GM19239 (cell line): ENCODE data around the gene KDF1.

Experiments used
- DNase-seq: peaks from one replicate; pipeline ENCODE4 v3.0.0; 2011; ENCODE audit warnings: low spot score; ENCODE audit not compliant: insufficient read length
- FAIRE-seq: peaks from 2 replicates; lab custom pipeline; 2011; peaks lifted over from hg19 to GRCh38; lab: Jason Lieb, UNC

KDF1 gene

GRCh38 chr1:26959722-26960624 lies at the start of gene KDF1:
Gene KDF1, minus strand, starts transcription at chr1:26960468. Its CDS starts 8,088 bp downstream, at chr1:26952380.
- FAIRE-seq: no peak
- DNase-seq: no peak

GRCh38 chr1:27009601-27010197 lies 49.4 kb upstream of the KDF1 start:
- FAIRE-seq (no peak), DNase-seq (no peak)

DNA sequence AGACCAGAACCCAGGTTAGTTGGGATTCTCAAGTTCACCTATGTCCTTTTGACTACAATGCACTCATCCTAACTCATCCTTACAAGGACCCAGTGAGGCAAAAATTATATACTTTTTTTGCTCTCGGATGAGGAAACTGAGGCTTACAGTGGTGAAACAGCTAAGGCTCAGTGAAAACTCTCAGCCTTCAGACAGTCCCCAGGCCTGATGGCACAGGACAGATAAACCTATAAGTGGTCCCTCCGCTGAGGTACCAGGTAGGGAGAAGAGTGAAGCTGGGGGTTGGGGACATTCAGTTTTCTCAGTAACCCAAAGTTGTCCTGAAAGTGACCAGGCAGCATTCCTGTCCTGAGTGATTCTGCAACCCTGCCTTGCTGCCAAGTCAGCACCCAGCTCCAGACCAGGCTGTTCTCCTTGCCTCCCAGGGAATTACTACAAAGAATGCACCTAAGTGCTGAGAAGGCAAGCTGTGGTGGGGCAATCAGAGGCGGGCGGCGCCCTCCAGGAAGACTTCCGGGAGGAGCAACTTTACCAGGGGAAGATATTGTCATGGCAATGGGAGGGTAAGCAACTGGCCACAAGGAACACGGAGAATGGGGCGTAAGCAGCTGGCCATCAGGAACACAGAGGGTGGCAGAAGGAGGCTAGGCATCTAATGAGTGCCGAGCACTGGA lies 47.8 kb upstream of the KDF1 start:
- no peak for FAIRE-seq
- no peak for DNase-seq

DNA sequence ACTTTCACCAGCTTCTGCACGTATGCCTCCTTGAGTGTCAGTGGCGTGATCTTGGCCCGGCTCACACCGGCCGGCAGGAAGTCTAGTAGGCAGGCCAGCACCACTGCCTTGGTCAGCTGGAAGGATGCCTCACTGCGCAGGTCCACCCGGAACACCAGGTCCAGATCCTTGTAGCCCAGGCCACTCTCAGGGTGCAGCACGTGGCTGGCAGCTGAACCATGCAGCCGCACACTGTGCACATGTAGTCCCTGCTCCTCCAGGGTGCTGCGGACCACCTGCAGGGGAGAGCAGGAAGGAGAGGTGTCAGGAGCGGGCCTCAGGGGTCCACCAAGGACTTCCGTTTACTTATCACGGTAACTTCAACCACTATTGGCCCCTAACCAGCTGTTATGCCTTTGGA lies 46.4 kb upstream of the KDF1 start:
- FAIRE-seq (no peak), DNase-seq (no peak)

GRCh38 chr1:27005648-27006496 lies 45.6 kb upstream of the KDF1 start:
- DNase-seq (no peak), FAIRE-seq (no peak)

GRCh38 chr1:27005166-27005530 lies 44.9 kb upstream of the KDF1 start:
- DNase-seq (no peak), FAIRE-seq (no peak)

- no peak for DNase-seq
- FAIRE-seq: no peak
Observed at GRCh38 chr1:27004471-27005165, 44.4 kb upstream of the KDF1 start.

- FAIRE-seq (no peak), DNase-seq (no peak)
Observed at GRCh38 chr1:27003745-27004470, 43.6 kb upstream of the KDF1 start.

DNA sequence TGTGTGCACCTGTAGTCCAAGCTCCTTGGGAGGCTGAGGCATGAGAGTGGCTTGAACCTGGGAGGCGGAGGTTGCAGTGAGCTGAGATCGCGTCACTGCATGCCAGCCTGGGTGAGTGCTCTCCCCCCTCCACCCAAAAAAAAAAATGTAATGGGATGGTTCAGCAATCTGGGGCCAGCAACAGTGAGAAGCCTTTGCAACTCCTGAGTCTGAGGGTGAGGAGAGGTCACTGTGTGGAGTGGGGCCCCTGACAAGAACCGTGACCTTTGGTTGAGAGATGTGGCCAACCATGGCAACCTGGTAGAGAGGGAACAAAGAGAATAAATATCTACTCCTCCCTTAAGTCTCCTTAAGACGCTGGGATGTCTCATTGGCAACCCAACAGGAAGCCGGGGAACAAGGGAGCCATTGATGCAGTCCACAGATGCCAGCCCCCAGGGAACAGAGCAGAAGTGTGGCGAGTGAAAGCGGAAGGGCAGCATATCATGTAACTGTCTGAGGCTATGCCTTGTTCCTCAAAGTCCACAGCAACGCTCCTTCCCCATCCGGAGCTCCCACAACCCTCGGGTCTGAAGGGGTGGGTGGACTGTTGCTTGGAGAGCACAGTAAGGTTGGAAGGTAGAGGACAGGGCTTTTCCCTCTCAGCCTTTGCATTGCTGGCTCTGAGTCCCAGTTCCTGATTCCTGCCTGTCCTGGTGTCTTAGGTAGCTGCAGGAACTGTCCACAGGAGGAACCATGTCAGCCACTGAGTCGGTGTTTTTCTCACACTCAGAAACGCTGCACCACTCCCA lies 41.5 kb upstream of the KDF1 start:
- no peak for DNase-seq
- peak; percentile 8 for FAIRE-seq

GRCh38 chr1:27000817-27001460 lies 40.7 kb upstream of the KDF1 start:
- DNase-seq: no peak
- no peak for FAIRE-seq

- DNase-seq: no peak
- FAIRE-seq: no peak
Observed at GRCh38 chr1:27000090-27000816, 40.0 kb upstream of the KDF1 start.

DNA sequence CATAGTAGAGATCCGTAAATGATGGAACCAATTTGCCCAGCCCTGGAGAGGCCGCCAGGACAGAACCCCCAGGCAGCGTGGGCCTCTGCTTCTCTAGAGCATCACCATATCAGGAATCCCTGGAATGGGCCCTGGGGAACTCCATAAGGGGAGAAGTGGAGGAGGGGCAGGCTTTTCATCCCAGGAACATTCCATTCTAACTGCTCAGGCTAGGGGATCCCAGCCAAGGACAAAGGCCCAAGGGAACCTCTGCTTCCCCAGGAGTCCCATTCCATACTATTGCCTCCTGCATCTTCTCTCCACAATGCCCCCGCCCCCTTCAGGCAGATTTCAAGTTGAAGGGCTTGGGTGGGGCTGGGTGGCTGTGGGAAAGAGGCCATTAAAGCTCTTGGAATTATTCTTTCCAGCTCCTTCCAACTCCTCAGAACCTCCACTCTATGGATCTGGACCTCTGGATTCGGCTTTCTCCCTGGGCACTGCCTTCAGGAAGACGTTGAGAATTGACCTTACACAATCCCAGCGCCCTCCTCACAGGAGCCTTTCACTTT lies 39.2 kb upstream of the KDF1 start:
- FAIRE-seq (no peak), DNase-seq (no peak)

DNA sequence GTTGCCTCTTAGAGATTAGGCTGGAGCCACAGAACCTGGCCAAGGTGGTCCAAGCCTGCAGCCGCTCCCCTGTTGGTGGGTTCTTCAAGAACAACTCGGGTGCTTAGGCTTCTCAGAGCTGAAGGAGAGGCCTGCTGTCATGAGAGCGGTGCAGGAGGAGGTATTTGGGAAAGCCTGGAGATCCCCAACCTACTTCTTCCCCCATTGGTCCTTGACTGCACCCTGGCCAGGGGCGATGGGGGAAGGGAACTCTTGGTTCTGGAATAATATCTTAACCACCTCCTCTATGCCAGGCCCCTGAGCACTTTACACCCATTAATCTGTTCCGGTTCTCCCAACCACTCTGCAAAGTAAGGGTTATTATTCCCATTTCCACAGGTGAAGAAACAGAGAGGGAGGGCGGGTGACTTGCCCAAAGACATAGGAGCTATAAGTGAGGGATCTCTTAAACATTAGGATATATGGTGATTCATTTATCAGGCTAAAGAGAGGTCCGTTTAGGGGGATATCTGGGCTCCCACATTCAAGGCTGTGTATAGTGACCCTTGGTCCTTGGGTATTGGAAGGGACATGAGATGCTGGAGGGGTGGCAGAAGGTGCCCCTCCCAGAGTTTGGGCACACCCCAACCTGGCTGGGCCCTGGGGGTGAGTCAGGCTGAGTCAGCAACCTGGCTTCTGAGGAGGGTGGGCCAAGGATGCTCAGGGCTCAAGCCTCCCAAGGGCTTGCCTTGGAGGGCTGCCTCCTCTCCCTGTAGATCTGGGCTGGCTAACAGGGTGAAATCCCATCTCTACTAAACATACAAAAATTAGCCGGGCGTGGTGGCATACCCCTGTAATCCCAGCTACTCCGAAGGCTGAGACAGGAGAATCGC lies 38.4 kb upstream of the KDF1 start:
- no peak for DNase-seq
- no peak for FAIRE-seq

GRCh38 chr1:26996665-26997064 lies 36.4 kb upstream of the KDF1 start:
- no peak for FAIRE-seq

GRCh38 chr1:26996024-26996423 lies 35.8 kb upstream of the KDF1 start:
- FAIRE-seq (no peak), DNase-seq (no peak)

More at GRCh38 chr1:26996665-26997064, 36.4 kb upstream of the KDF1 start:
- DNase-seq: no peak
